ENCODE results near the gene HIPK2.

HIPK2 gene

DNA sequence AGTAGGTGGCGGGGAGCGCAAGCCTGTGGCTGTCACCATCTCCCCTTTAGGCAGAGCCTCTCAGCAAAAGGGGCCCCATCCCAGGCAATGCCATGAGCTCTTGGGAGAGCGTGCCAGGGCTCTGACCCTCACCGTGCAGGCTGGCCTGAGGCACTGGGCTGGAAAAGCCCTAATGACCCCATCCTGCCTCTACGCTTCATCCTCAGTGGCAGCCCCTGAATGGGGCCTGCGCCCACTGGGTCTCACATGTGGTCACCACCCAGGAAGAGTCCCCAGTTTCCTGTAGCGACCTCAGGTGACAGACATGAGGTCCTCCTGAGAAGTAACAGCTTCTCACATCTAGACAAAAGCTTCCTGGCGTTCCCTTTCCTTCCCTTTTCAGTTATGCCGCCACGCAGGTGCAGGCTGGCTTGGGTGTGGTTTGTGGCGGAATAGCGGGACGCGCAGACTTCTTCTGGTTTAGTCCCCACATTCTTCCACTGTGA is 195.1 kb downstream of the HIPK2 start:
- no peak for ATAC-seq

GRCh38 chr7:139582130-139582650 is 195.6 kb downstream of the HIPK2 start:
- ATAC-seq, result no peak

GRCh38 chr7:139580435-139580834 is 197.4 kb downstream of the HIPK2 start:
- no peak for ATAC-seq

GRCh38 chr7:139576179-139576973 is 201.4 kb downstream of the HIPK2 start:
- no peak for ATAC-seq

DNA sequence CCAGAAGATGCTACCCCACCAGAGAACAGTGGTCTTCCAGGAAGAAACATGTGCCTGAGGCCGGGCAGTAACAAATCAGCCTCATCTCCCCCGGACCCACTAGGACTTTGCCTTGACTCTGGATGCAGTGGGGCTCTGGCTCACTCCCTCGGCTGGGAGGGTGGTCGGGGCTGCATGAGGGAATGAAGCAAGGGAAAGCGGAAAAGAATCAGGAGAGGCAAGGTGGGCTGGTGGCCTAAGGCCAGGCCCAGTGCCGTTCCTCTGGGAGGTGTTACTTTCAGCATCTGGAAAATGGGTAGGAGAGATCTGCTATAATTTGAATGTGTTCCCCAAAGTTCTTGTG is 202.5 kb downstream of the HIPK2 start:
- no peak for ATAC-seq

DNA sequence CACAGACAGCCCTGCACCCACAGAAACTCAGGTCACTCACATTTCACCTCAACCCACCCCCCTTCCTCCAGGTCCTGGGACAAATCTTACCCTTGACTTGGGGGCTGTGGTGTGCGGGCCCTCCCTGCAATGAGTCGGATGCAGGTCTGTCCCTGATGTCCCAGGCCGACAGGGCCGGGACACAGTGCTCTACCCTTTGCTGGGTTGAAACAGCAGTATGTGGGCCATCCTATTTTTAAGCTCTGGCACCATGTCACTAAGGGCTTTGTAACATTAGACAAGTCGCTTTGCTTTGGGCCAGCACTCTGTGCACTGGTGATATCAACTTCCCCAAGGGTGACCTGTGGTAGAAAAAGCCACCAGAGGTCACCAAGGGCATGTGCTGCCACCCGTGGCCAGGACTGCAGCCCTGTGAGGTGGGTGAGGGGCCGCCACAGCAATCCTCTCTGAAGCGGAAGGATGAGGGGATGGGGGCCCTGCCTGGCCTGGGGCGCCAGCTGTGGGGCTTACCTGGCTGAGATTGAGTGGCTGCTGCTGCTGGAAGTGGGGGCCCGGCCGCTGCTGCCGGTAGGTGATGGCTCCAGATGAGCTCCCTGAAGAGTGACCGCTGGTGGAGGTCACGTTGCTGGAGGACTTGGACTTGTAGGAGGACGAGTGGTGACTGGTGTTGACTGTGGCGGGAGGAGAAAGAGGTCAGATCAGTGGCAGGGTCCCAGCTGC is 203.0 kb downstream of the HIPK2 start:
- no peak for ATAC-seq

DNA sequence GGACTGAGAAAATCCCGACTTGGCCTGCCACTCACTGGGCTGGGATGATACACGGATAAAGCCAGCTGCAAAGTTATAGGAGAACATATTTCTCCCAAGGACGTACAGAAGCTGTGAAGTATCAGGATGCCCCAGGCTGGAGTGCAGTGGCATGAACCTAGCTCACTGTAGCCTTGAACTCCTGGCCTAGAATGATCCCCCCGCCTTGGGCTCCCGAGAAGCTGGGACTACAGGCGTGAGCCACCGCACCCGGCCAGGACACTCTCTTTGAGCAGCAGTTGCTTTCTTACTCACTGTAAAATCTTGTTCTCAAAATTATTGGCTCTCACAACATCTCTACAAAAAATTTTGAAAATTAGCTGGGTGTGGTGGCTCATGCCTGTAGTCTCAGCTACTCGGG is 203.9 kb downstream of the HIPK2 start:
- no peak for ATAC-seq

DNA sequence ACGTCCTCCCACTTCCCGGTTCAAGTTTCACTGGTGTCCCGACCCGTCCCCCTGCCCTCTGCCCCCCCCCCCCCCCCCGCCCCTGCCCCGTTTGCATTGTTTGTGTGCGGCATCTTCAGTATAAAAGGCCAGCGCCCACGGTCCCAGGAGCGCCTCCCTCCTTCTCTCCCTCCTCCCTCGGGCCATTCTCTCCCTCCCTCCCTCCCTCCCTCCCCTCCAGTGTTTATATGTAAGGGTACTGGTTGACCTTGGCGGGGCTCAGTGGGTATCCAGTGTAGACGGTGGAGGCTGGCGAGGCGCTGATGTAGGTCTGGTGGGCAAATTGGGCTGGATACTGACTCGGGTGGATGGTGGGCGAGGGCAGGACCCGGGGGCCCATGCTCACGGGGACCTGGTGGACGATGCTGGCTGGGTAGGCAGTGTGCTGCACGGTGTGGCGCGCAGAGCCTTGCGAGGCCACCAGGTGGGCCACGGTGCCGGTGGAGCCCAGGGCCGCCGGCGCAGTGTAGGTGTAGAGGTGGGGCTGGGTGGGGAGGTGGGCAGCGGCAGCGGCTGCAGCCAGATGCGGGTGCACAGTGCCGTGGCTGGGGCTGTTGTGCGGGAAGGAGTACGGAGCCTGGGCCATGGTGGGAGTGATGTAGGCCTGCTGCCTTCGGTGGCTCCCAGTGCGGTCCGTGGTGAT is 205.0 kb downstream of the HIPK2 start:
- no peak for ATAC-seq

DNA sequence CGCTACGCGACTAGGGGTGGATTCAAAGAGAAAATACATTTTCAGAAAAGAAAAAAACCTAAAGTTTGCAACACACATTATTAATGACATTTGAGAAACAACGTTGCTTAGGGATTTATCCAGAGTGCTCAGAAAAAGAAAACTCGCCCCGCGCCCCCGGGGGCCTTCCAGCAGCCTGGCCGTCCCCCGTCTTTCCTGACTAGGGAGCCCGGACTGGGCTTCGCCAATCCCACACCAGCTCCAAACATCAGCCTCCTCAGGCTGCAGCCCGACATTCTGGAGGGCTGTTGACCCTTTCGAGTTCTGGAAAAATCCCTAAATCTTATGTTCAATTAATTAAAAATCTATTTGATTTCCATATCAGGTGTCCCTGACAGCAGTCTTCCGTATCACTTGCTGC is 205.7 kb downstream of the HIPK2 start:
- ATAC-seq, result no peak

GRCh38 chr7:139571651-139572050 is 206.1 kb downstream of the HIPK2 start:
- ATAC-seq, result no peak

- no peak for ATAC-seq
Measured at GRCh38 chr7:139571190-139571589, 206.6 kb downstream of the HIPK2 start.

DNA sequence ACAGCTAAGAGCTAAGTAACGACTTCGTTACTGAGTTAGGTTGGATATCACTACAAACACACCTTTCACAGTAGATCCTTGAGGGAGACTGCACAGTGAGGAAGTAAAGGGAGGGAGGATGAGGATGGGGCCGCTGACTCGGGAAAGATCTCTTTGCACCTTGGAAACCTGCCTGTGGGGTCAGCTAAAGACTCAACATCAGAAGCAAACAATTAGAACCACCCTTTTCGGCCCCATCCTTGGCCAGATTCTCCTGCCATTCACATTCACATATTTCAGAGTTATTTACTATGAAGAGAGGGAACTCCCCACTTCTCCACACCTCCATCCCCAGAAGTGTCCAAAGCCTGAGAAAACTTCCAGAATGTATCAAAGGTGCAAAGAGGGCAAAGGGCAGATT is 207.2 kb downstream of the HIPK2 start:
- ATAC-seq, result no peak

GRCh38 chr7:139570119-139570518 is 207.7 kb downstream of the HIPK2 start:
- no peak for ATAC-seq

DNA sequence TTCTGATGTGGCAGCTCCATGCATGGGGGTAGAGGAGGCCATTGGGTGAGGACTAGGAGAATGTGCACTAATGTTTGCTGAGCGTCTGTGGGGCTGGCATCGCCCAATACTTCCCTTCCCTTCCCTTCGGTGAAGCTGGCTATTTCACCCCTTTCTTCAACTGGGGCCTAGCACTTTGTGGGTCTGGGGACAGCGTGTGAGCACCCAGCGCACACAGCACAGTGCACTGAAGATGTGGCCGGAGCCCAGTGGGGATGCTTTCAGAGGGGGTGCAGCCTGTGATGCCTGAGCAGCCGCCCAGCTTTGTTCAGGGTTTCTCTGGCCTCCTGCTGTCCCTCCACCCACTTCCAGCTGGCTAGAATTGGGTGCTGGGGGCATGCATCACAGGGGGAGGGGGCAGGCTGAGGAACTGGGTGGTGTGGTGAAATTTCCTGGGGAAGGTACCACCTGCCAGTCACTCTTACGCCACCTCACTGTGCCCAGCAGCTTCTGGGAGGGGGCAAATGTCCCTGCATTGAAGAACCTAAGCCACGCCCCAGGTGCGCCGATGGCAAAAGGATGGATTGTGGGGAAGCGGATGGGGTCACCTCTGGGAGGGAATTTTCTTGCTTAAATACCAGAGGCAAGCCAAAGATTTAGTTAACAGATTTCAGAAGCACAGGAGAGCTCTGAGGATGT is 208.8 kb downstream of the HIPK2 start:
- ATAC-seq, result no peak

DNA sequence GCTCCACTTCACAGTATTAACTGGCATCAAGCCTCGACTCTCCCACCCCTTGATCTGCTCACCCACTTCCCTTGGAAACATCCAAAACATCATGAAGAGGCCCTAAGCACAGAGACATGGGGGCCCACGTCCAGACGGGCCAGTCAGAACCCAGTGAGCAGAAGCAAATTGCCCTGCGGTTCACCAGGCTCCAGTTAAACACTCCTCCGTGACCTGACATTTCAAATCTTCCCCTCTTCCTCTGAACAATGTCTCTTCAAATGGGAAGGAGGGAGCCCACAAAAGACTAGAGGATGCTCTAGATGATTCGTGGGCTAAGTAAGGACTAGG is 209.5 kb downstream of the HIPK2 start:
- ATAC-seq, result no peak

- ATAC-seq, result no peak
Measured at GRCh38 chr7:139567647-139568345, 210.0 kb downstream of the HIPK2 start.

DNA sequence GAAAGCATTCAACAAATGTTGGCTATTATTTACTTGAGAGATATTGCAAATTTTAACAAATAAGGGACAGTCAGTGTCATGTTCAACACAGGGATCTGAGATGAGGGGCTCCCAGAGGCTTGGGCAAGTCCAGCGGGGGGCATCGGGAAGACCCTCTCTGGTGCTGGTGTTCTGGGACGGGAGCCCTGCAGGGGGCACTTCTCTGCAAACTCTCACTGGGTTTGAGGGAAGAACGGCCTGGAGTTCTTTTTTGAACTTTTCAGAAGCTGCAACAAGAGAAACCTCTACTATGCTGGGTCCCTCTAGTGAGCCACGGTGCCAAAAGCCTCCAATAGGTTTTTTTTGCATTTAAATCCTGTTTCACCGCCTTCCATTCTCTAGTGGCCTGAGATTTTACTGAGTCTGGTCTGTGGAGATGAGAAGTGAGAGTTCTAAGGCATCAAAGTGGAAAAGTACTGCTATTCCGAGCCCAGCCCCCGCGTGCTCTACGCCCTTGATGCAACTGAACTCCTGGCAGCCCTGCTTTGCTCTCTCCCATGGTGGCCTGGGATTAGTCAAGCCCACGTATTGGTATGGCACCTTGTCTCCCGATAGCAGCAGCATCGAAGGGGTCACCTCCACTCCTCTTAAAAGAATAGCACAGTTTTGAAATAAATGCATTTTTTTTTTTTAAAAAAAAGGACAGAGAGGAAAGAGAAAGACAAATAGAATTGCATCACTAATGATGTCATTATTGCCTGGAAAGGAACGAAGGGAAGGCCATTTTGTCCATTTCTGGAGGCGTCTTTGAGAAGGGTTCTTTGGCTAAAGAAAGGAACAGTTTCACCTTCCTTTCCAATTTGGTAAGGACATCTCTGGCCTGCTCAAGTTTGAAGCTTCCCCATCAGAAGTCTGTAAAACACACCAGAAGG is 210.8 kb downstream of the HIPK2 start:
- no peak for ATAC-seq

- no peak for ATAC-seq
Measured at GRCh38 chr7:139566075-139566474, 211.7 kb downstream of the HIPK2 start.

DNA sequence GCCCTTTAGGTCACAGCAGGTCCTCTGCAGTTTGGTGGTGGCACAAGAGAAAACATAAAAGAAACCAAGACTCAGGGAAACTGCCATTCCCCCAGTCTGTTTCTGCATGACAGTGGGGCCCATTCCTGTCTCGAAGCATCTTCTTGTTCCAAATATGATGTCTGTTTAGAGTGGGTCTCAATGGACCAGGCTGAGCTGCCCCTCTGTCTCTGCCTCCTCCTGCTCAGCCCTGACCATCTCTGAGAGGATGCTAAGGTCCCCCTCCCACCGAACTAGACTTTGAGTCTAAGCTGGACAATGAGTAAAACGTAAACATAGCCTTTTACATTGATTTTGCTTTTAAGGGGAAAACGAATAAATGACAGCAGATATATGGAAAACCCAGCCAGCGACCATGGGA is 213.9 kb downstream of the HIPK2 start:
- ATAC-seq, result no peak

GRCh38 chr7:139562961-139563565 is 214.7 kb downstream of the HIPK2 start:
- ATAC-seq, result no peak

- no peak for ATAC-seq
Measured at GRCh38 chr7:139562491-139562890, 215.3 kb downstream of the HIPK2 start.
